Measurements from ENCODE around the gene RASA3. TPM values are rescaled to one million over a fixed set of nuclear protein-coding genes. Genes with fewer than 3 reads are reported as not detected.
A peak's percentile ranks its signal among the peaks of the same experiment; 100 is the strongest.

RASA3 gene
- total and polyA plus RNA-seq, 5 donors from 2014 or later = 93.8 to 265 (median 99.6) TPM

DNA sequence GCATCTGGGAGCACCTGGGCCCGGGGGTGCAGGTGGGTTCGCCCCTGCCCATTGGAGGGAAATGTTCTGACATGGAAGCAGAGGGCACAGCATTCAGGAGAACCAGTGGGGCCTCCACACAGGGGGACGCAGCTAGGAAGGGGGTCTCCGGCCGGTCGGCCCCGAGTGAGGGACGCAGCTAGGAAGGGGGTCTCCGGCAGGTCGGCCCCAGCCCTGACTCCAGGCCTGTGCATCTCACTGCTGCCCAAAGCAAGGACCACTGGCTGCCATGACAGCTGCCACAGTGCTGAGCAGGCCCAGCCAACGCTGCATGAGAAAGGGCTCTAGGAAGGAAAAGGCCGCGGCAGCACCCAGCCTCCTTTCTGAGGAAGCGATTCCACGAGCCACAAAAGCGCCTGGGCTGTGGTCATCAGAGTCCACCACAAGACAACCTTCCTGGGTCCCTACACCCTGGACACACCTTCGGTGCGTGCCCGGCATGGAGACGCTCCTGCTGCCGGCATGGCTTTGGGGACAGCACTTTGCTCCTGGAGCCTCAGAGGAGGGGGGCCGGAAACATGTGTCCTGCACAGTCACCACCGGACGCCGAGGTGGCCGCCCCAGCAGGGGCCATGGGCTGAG is 9.7 kb downstream of the RASA3 start:
- Histone ChIP-seq H3K4me3 (ENCODE audit: low read depth, low read length) (no peak overlapping the region), H3K27ac (ENCODE audit: insufficient read depth, low read length, poor library complexity, severe bottlenecking) (peak overlapping the region; percentile 43), H3K36me3 (ENCODE audit: control insufficient read depth, insufficient read depth, low read length) (peaks cover 37% of the 10 kb centered on the region), H3K27me3 (ENCODE audit: control insufficient read depth, insufficient read depth, low read length) (no peaks in the 10 kb centered on the region), H3K4me1 (ENCODE audit: control insufficient read depth, insufficient read depth, low read length, poor library complexity, severe bottlenecking) (peaks cover 91% of the 10 kb centered on the region), H3K9me3 (ENCODE audit: control insufficient read depth in 2 of 2, low read length in 2 of 2) (no peaks in the 10 kb centered on the region)
- Mint-ChIP-seq H3K36me3 (peaks cover 32% of the 10 kb centered on the region), H3K27me3 (no peaks in the 10 kb centered on the region), H3K4me3 (peak overlapping the region in 3 of 4 donors; percentile 70 to 88 (median 79)), H3K9me3 (peaks cover 0 to 3% (median 0%) of the 10 kb centered on the region in 7 donors), H3K4me1 (peaks cover 15 to 87% (median 57%) of the 10 kb centered on the region in 4 donors), H3K27ac (peak overlapping the region in 2 of 3 donors; percentile 71 to 87)
- ATAC-seq (ENCODE audit: low read depth in 2 of 2) = no peak
- DNase-seq = no peak

DNA sequence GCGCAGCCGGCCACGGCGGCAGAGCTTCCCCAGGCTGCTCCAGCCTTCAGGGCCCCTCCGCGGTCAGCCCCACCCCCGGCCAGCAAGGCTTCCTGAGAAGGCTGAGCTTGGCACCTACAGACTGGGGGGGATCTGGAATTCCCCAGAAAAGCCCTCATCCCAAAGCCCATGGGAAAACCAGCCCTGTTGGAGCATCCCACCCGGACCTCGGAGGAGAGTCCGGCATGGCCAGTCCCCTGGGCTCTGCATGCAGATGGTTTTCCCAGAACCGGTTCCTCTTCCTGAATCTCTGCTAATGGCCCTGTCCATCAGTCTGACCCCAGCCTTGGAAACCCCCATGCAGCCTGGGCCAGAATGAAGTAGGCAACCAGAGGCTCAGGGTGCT is 10.3 kb downstream of the RASA3 start:
- Mint-ChIP-seq H3K4me3 (peak overlapping the region; percentile 51 to 89 (median 84)), H3K27ac (peak overlapping the region in 1 of 3 donors; percentile 98), H3K9me3 (peaks cover 0 to 3% (median 0%) of the 10 kb centered on the region in 7 donors), H3K27me3 (no peaks in the 10 kb centered on the region), H3K36me3 (peaks cover 27% of the 10 kb centered on the region), H3K4me1 (peaks cover 15 to 87% (median 53%) of the 10 kb centered on the region in 4 donors)
- H3K4me1 ChIP-seq (ENCODE audit: control insufficient read depth, insufficient read depth, low read length, poor library complexity, severe bottlenecking) = peaks cover 85% of the 10 kb centered on the region
- ATAC-seq (ENCODE audit: low read depth in 2 of 2) = no peak
- H3K4me3 ChIP-seq (ENCODE audit: low read depth, low read length) = no peak overlapping the region
- peak overlapping the region; percentile 36 for H3K27ac ChIP-seq (ENCODE audit: insufficient read depth, low read length, poor library complexity, severe bottlenecking)
- peaks cover 31% of the 10 kb centered on the region for H3K36me3 ChIP-seq (ENCODE audit: control insufficient read depth, insufficient read depth, low read length)
- no peaks in the 10 kb centered on the region for H3K9me3 ChIP-seq (ENCODE audit: control insufficient read depth in 2 of 2, low read length in 2 of 2)
- H3K27me3 ChIP-seq (ENCODE audit: control insufficient read depth, insufficient read depth, low read length) = no peaks in the 10 kb centered on the region
- no peak for DNase-seq

- Histone ChIP-seq H3K27me3 (ENCODE audit: control insufficient read depth, insufficient read depth, low read length) (no peaks in the 10 kb centered on the region), H3K9me3 (ENCODE audit: control insufficient read depth in 2 of 2, low read length in 2 of 2) (no peaks in the 10 kb centered on the region), H3K36me3 (ENCODE audit: control insufficient read depth, insufficient read depth, low read length) (peaks cover 30% of the 10 kb centered on the region), H3K27ac (ENCODE audit: insufficient read depth, low read length, poor library complexity, severe bottlenecking) (peak overlapping the region; percentile 58), H3K4me3 (ENCODE audit: low read depth, low read length) (peak overlapping the region; percentile 26), H3K4me1 (ENCODE audit: control insufficient read depth, insufficient read depth, low read length, poor library complexity, severe bottlenecking) (peaks cover 80% of the 10 kb centered on the region)
- peaks cover 0 to 3% (median 0%) of the 10 kb centered on the region in 7 donors for H3K9me3 Mint-ChIP-seq
- DNase-seq (no peak), ATAC-seq (ENCODE audit: low read depth in 2 of 2) (no peak)
- peaks cover 22% of the 10 kb centered on the region for H3K36me3 Mint-ChIP-seq
- peak overlapping the region; percentile 61 to 89 (median 84) for H3K4me3 Mint-ChIP-seq
- H3K27me3 Mint-ChIP-seq = no peaks in the 10 kb centered on the region
- peak overlapping the region; percentile 91 to 98 (median 95) for H3K27ac Mint-ChIP-seq
- peaks cover 15 to 86% (median 48%) of the 10 kb centered on the region in 4 donors for H3K4me1 Mint-ChIP-seq
Observed at GRCh38 chr13:114121496-114122126, 10.8 kb downstream of the RASA3 start.

GRCh38 chr13:114121031-114121430 is 11.4 kb downstream of the RASA3 start:
- Mint-ChIP-seq H3K4me1 (peaks cover 15 to 85% (median 43%) of the 10 kb centered on the region in 4 donors), H3K36me3 (peaks cover 18% of the 10 kb centered on the region), H3K27me3 (no peaks in the 10 kb centered on the region), H3K4me3 (peak overlapping the region; percentile 61 to 89 (median 84)), H3K27ac (peak overlapping the region; percentile 95 to 99 (median 98)), H3K9me3 (peaks cover 0 to 3% (median 0%) of the 10 kb centered on the region in 7 donors)
- ATAC-seq (ENCODE audit: low read depth in 2 of 2) (no peak), DNase-seq (no peak)
- Histone ChIP-seq H3K27ac (ENCODE audit: insufficient read depth, low read length, poor library complexity, severe bottlenecking) (peak overlapping the region; percentile 58), H3K4me3 (ENCODE audit: low read depth, low read length) (peak overlapping the region; percentile 35), H3K9me3 (ENCODE audit: control insufficient read depth in 2 of 2, low read length in 2 of 2) (no peaks in the 10 kb centered on the region), H3K27me3 (ENCODE audit: control insufficient read depth, insufficient read depth, low read length) (no peaks in the 10 kb centered on the region), H3K36me3 (ENCODE audit: control insufficient read depth, insufficient read depth, low read length) (peaks cover 30% of the 10 kb centered on the region), H3K4me1 (ENCODE audit: control insufficient read depth, insufficient read depth, low read length, poor library complexity, severe bottlenecking) (peaks cover 77% of the 10 kb centered on the region)

- Histone ChIP-seq H3K9me3 (ENCODE audit: control insufficient read depth in 2 of 2, low read length in 2 of 2) (no peaks in the 10 kb centered on the region), H3K27ac (ENCODE audit: insufficient read depth, low read length, poor library complexity, severe bottlenecking) (peak overlapping the region; percentile 58), H3K4me3 (ENCODE audit: low read depth, low read length) (peak overlapping the region; percentile 35), H3K36me3 (ENCODE audit: control insufficient read depth, insufficient read depth, low read length) (peaks cover 31% of the 10 kb centered on the region), H3K4me1 (ENCODE audit: control insufficient read depth, insufficient read depth, low read length, poor library complexity, severe bottlenecking) (peaks cover 78% of the 10 kb centered on the region), H3K27me3 (ENCODE audit: control insufficient read depth, insufficient read depth, low read length) (no peaks in the 10 kb centered on the region)
- peak overlapping the region; percentile 56 to 89 (median 84) for H3K4me3 Mint-ChIP-seq
- H3K9me3 Mint-ChIP-seq = peaks cover 0 to 3% (median 0%) of the 10 kb centered on the region in 7 donors
- peaks cover 16 to 88% (median 45%) of the 10 kb centered on the region in 4 donors for H3K4me1 Mint-ChIP-seq
- H3K27me3 Mint-ChIP-seq = peaks cover 3% of the 10 kb centered on the region
- DNase-seq (no peak), ATAC-seq (ENCODE audit: low read depth in 2 of 2) (no peak)
- peaks cover 20% of the 10 kb centered on the region for H3K36me3 Mint-ChIP-seq
- H3K27ac Mint-ChIP-seq = peak overlapping the region; percentile 95 to 99 (median 98)
Observed at GRCh38 chr13:114120591-114121011, 11.8 kb downstream of the RASA3 start.

DNA sequence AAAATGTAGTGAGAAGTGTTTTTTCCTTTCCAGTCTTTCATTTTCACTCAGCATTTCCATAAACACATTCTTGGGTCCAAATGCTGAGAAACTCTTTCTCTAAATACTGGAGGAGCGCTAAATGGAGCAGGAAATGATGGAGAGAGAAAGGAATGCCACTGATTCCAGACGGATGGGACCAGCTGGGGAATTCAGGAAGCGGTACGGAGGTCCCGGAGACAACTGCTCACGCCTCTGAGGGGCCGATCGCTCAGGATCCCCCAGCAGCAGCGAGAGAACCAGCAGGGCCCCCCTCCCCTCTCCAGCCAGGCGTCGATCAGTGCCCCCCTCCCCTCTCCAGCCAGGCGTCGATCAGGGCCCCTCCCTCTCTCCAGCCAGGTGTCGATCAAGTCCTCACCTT is 13.2 kb downstream of the RASA3 start:
- H3K27ac ChIP-seq (ENCODE audit: insufficient read depth, low read length, poor library complexity, severe bottlenecking) = peak overlapping the region; percentile 64
- H3K4me3 ChIP-seq (ENCODE audit: low read depth, low read length) = peak overlapping the region; percentile 65
- no peaks in the 10 kb centered on the region for H3K9me3 ChIP-seq (ENCODE audit: control insufficient read depth in 2 of 2, low read length in 2 of 2)
- peaks cover 6% of the 10 kb centered on the region for H3K27me3 Mint-ChIP-seq
- peaks cover 0 to 6% (median 0%) of the 10 kb centered on the region in 7 donors for H3K9me3 Mint-ChIP-seq
- DNase-seq (no peak), ATAC-seq (ENCODE audit: low read depth in 2 of 2) (no peak)
- H3K4me3 Mint-ChIP-seq = peak overlapping the region; percentile 58 to 91 (median 71)
- H3K36me3 Mint-ChIP-seq = peaks cover 21% of the 10 kb centered on the region
- H3K4me1 ChIP-seq (ENCODE audit: control insufficient read depth, insufficient read depth, low read length, poor library complexity, severe bottlenecking) = peaks cover 78% of the 10 kb centered on the region
- H3K27me3 ChIP-seq (ENCODE audit: control insufficient read depth, insufficient read depth, low read length) = no peaks in the 10 kb centered on the region
- peaks cover 19 to 87% (median 43%) of the 10 kb centered on the region in 4 donors for H3K4me1 Mint-ChIP-seq
- peaks cover 31% of the 10 kb centered on the region for H3K36me3 ChIP-seq (ENCODE audit: control insufficient read depth, insufficient read depth, low read length)
- H3K27ac Mint-ChIP-seq = peak overlapping the region; percentile 9 to 94 (median 32)

- H3K4me1 Mint-ChIP-seq = peaks cover 20 to 84% (median 45%) of the 10 kb centered on the region in 4 donors
- peak overlapping the region; percentile 9 to 94 (median 32) for H3K27ac Mint-ChIP-seq
- H3K9me3 Mint-ChIP-seq = peaks cover 0 to 6% (median 0%) of the 10 kb centered on the region in 7 donors
- H3K4me3 ChIP-seq (ENCODE audit: low read depth, low read length) = peak overlapping the region; percentile 65
- H3K4me3 Mint-ChIP-seq = peak overlapping the region; percentile 58 to 91 (median 71)
- no peaks in the 10 kb centered on the region for H3K9me3 ChIP-seq (ENCODE audit: control insufficient read depth in 2 of 2, low read length in 2 of 2)
- peaks cover 77% of the 10 kb centered on the region for H3K4me1 ChIP-seq (ENCODE audit: control insufficient read depth, insufficient read depth, low read length, poor library complexity, severe bottlenecking)
- ATAC-seq (ENCODE audit: low read depth in 2 of 2) = no peak
- no peak for DNase-seq
- H3K36me3 Mint-ChIP-seq = peaks cover 24% of the 10 kb centered on the region
- H3K27ac ChIP-seq (ENCODE audit: insufficient read depth, low read length, poor library complexity, severe bottlenecking) = peak overlapping the region; percentile 64
- H3K36me3 ChIP-seq (ENCODE audit: control insufficient read depth, insufficient read depth, low read length) = peaks cover 29% of the 10 kb centered on the region
- no peaks in the 10 kb centered on the region for H3K27me3 ChIP-seq (ENCODE audit: control insufficient read depth, insufficient read depth, low read length)
- H3K27me3 Mint-ChIP-seq = peaks cover 6% of the 10 kb centered on the region
Observed at GRCh38 chr13:114118511-114119123, 13.8 kb downstream of the RASA3 start.

All from CD4-positive, CD25-positive, alpha-beta regulatory T cell (primary cell).